RWPE1 (cell line): ENCODE measurements around the gene TIAL1.

Source experiments
- CTCF ChIA-PET: fragments of 350-600 bp; sonication (Branson Sonifier 250); formaldehyde crosslinking; extraction: SDS; loops from one replicate; lab custom pipeline; 2021; lab: Yijun Ruan, JAX
- POLR2A ChIA-PET: fragments of 400-600 bp; formaldehyde crosslinking; extraction: SDS; loops from one replicate; lab custom pipeline; 2020; ENCODE audit warnings: antibody characterized with exemption; ENCODE audit not compliant: low non-redundant PET; lab: Yijun Ruan, JAX
- DNase-seq: peaks from one replicate; pipeline ENCODE4 v3.0.0; 2012; ENCODE audit warnings: low spot score
- H3K27ac ChIP-seq: fragments of 450-650 bp; 2 replicates; pipeline ENCODE4 v1.5.1; 2017
- TF ChIP-seq, protein P1 (sequence below): fragments of 450-650 bp; conservative IDR thresholded peaks from 2 replicates; pipeline ENCODE4 v1.5.1; 2017; ENCODE audit warnings: low read depth, mild to moderate bottlenecking

TIAL1 gene

DNA sequence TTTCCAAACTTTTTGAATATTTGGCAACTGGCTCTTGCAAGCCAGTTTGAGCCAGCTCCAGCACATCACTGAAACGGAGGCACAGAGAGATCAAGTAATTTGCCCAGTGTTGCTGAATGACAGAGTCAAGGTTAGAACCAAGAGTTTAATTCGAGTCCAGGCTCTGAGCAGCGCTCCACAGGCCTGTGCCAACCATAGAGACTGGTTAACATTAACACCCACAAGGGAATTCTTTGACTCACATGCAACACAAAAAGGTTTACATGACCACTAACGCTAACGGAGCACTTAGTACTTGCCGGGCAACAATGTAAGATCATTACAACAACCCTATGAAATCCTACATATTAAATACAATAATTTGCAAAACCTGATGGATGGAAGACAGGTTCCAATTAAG, 55.7 kb downstream of the TIAL1 start:
- no peak overlapping the region for H3K27ac ChIP-seq
- no peak for DNase-seq
- CTCF ChIA-PET = no interaction called here
- TF ChIP-seq, protein P1, sequence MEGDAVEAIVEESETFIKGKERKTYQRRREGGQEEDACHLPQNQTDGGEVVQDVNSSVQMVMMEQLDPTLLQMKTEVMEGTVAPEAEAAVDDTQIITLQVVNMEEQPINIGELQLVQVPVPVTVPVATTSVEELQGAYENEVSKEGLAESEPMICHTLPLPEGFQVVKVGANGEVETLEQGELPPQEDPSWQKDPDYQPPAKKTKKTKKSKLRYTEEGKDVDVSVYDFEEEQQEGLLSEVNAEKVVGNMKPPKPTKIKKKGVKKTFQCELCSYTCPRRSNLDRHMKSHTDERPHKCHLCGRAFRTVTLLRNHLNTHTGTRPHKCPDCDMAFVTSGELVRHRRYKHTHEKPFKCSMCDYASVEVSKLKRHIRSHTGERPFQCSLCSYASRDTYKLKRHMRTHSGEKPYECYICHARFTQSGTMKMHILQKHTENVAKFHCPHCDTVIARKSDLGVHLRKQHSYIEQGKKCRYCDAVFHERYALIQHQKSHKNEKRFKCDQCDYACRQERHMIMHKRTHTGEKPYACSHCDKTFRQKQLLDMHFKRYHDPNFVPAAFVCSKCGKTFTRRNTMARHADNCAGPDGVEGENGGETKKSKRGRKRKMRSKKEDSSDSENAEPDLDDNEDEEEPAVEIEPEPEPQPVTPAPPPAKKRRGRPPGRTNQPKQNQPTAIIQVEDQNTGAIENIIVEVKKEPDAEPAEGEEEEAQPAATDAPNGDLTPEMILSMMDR = no peak
- POLR2A ChIA-PET = no interaction called here

DNA sequence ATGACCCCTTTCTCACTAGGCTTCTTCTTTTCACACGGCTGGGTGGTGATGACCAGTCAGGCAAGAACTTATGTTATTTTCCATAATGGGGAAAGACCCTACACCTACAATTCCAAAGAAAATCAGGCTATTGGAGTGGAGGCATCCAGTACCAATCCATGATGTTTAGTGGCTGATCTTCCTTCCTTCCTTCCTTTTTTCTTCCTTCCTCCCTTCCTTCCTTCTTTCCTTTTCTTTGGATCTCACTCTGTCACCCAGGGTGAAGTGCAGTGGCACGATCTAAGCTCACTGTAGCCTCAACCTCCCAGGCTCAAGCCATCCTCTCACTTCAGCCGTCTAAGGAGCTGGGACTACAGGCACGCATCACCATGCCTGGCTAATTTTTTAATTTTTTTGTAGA, 56.7 kb downstream of the TIAL1 start:
- TF ChIP-seq, protein P1 = no peak
- ChIA-PET CTCF (no interaction called here), POLR2A (no interaction called here)
- no peak for DNase-seq
- no peak overlapping the region for H3K27ac ChIP-seq

DNA sequence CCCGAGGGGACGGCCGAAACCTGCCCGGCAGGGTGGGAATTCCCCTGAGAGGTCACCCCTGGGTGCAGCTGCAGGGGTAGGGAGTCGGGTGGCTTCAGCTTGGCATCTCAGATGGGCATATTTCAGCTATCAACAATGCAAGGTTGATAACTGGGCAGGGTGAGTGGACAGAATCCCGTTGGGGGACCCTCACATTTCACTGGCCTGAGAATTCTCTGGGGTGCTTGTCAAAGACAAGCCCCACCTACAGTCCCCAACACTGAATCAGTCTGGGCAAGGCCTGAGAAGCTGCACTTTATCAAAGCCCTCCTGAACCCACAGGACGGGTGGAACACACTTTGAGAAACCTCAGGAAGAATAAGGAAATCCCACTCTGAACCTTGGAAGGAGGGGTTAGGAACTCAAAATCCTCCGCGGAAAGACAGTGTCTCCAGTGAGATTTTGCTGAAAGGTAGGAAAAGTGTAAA, 57.4 kb downstream of the TIAL1 start:
- TF ChIP-seq, protein P1 = no peak
- peak overlapping the region; percentile 39 for H3K27ac ChIP-seq
- CTCF ChIA-PET = interaction anchor here (1.5 kb wide), 1 partner anchor 94 kb away, joined by 9 read pairs; no protein-coding TSS in a partner anchor
- POLR2A ChIA-PET = no interaction called here
- DNase-seq = no peak

DNA sequence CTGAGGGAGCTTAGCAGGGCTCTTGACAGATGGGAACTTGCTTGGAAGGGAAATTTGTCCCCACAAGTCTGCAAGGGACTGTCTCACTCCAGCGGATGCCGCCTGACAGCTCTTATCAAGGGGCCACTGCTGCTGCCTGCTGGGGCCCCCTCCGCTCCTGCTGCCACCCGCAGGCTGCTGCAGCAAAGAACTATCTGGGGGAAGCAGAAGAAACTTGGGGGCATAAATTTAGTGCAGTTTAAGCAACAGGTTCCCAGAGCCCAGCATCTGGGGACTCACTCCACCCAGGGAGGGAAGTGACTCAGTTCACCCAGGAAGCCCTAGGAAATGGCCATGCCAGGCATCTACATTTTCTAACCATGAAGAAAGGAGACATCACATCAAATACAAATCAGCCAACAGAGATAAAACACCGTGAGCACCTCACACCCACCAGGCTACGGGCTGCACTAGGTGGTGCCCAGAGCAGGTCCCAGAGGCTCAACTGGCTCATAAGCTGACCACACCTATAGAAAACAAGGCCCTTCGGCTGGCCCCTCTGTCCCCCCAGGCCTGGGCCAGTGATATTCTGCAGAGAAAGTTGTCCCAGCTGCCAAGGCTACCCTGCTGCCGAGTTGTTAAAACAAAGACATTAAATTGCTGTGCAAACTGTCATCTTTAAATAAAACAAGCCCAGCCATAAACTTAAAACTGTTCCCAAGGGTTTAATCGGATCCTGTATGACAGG, 58.0 kb downstream of the TIAL1 start:
- ChIA-PET POLR2A (no interaction called here), CTCF (interaction anchor here (1.5 kb wide), 1 partner anchor 94 kb away, joined by 9 read pairs; no protein-coding TSS in a partner anchor)
- H3K27ac ChIP-seq = peak overlapping the region; percentile 39
- TF ChIP-seq, protein P1 = no peak
- no peak for DNase-seq

DNA sequence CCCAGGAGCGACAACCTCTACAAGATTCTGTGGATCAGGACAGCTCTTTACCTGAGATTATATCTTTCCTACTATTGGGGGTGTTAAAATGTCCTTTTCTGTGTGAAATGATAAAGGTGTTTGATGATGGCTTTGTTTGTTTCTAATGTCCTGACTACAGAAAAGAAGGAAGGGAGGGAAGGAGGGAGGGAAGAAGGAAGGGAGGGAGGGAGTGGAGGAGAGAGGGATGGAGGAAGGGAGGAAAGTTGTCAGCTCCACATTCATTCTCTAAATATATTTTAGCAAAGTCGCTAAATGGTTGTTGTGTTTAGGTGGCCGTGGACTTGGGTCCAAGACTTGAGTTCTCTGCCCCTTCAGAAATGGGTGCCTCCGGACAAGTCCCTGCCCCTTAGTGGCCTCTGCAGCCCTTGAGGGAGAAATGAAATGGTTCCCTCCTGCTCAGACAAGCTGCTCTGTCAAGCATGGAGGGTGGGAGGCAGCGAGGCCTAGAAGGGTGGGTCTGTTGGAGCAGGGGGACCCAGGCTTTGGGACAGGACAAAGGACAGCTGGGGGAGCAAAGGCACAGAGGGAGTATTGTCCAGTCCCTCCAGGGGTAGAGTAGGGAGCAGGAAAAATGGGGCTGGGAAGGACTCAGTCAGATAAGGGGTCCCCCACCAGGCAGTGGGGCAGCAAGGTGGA, 58.7 kb downstream of the TIAL1 start:
- ChIA-PET POLR2A (no interaction called here), CTCF (interaction anchor here (0.6 to 1.5 kb wide), 2 partner anchors 93 to 99 kb away, joined by 3 to 9 read pairs; no protein-coding TSS in a partner anchor)
- TF ChIP-seq, protein P1 = no peak
- peak overlapping the region; percentile 39; the same call in 1 of the 2 replicates for H3K27ac ChIP-seq
- no peak for DNase-seq

DNA sequence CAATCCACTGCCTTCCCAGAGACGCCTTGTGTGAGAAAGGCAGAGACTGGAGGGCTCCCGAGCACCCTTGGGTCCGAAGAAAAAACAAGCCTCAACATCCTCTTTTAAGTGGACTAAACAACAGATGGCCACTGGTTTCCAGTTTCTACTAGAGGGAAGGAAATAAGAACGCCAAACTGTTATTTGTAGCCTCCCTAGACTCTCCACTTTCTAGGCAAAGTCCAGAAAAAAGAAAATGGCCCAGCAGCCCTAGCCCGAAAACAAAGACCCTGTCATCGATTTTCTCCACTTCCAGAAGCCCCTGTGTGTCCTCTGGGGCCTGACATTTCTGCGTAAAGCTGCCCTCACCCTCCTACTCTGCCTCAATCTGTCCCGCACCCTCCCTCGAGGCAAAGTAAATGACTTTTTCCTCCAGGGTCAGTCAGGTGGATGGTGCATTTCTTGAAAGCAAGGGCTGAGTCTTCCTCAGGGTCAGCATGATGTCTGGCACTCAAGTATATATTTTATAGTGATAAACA, 60.2 kb downstream of the TIAL1 start:
- CTCF ChIA-PET = no interaction called here
- POLR2A ChIA-PET = no interaction called here
- no peak for DNase-seq

More for the DNA sequence above, 60.2 kb downstream of the TIAL1 start:
- H3K27ac ChIP-seq = no peak overlapping the region
- TF ChIP-seq, protein P1 = no peak
